Measurements from ENCODE around the gene C20orf204.

Gene C20orf204

DNA sequence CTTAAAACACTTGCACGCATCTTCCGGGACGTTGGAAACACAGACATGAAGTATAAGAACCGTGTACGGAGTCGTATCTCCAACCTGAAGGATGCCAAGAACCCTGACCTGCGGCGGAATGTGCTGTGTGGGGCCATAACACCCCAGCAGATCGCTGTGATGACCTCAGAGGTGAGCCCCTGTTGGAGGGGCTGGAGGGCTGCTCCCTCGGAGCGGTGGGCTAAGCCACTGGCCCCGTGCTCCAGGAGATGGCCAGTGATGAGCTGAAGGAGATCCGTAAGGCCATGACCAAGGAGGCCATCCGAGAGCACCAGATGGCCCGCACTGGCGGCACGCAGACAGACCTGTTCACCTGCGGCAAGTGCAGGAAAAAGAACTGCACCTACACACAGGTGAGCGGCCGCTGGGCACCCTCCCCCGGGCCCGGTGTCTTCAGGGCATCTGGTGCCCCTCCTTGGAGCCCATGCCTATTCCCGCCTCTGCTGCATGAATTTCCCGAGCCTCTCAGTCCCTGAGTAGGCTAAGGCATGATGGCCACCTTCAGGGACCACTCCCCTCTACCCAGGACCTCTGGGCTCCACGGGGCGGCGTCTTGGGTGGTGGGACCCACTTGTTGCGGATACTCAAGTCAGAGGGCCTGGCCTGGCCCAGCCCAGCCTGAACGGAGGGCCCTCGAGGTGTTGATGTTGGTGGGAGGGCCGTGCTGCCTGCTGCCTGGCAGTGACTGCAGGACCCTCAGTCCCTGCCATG, 34.4 kb downstream of the C20orf204 start:
- no peak for TF ChIP-seq TCF12 (IDR thresholded peaks at IDR 0.05; ENCODE audit: low read depth)
- TF ChIP-seq YY1 (IDR thresholded peaks at IDR 0.05; ENCODE audit: low read depth): no peak
- TF ChIP-seq, protein P1, sequence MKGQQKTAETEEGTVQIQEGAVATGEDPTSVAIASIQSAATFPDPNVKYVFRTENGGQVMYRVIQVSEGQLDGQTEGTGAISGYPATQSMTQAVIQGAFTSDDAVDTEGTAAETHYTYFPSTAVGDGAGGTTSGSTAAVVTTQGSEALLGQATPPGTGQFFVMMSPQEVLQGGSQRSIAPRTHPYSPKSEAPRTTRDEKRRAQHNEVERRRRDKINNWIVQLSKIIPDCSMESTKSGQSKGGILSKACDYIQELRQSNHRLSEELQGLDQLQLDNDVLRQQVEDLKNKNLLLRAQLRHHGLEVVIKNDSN (IDR thresholded peaks at IDR 0.05): no peak
- no peak for TF ChIP-seq CEBPB (IDR thresholded peaks at IDR 0.05)
- no peak for TF ChIP-seq TAF1 (IDR thresholded peaks at IDR 0.05; ENCODE audit: low read depth)
- TF ChIP-seq, protein P2, sequence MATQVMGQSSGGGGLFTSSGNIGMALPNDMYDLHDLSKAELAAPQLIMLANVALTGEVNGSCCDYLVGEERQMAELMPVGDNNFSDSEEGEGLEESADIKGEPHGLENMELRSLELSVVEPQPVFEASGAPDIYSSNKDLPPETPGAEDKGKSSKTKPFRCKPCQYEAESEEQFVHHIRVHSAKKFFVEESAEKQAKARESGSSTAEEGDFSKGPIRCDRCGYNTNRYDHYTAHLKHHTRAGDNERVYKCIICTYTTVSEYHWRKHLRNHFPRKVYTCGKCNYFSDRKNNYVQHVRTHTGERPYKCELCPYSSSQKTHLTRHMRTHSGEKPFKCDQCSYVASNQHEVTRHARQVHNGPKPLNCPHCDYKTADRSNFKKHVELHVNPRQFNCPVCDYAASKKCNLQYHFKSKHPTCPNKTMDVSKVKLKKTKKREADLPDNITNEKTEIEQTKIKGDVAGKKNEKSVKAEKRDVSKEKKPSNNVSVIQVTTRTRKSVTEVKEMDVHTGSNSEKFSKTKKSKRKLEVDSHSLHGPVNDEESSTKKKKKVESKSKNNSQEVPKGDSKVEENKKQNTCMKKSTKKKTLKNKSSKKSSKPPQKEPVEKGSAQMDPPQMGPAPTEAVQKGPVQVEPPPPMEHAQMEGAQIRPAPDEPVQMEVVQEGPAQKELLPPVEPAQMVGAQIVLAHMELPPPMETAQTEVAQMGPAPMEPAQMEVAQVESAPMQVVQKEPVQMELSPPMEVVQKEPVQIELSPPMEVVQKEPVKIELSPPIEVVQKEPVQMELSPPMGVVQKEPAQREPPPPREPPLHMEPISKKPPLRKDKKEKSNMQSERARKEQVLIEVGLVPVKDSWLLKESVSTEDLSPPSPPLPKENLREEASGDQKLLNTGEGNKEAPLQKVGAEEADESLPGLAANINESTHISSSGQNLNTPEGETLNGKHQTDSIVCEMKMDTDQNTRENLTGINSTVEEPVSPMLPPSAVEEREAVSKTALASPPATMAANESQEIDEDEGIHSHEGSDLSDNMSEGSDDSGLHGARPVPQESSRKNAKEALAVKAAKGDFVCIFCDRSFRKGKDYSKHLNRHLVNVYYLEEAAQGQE (IDR thresholded peaks at IDR 0.05; ENCODE audit: low read depth): no peak
- no peak for TF ChIP-seq ZBTB7A (IDR thresholded peaks at IDR 0.05; ENCODE audit: low read depth)
- TF ChIP-seq EP300 (IDR thresholded peaks at IDR 0.05; ENCODE audit: borderline replicate concordance): no peak
- TF ChIP-seq TEAD4 (IDR thresholded peaks at IDR 0.05): no peak
- TF ChIP-seq, protein P3, sequence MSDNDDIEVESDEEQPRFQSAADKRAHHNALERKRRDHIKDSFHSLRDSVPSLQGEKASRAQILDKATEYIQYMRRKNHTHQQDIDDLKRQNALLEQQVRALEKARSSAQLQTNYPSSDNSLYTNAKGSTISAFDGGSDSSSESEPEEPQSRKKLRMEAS (IDR thresholded peaks at IDR 0.05): no peak
- no peak for TF ChIP-seq EGR1 (IDR thresholded peaks at IDR 0.05)
- TF ChIP-seq NFIC (IDR thresholded peaks at IDR 0.05): no peak
- no peak for TF ChIP-seq RAD21 (IDR thresholded peaks at IDR 0.05; ENCODE audit: low read depth)
- no peak for TF ChIP-seq FOXM1 (IDR thresholded peaks at IDR 0.05; ENCODE audit: borderline replicate concordance, low read depth)
- no peak for TF ChIP-seq CREB1 (IDR thresholded peaks at IDR 0.05; ENCODE audit: low read depth)

DNA sequence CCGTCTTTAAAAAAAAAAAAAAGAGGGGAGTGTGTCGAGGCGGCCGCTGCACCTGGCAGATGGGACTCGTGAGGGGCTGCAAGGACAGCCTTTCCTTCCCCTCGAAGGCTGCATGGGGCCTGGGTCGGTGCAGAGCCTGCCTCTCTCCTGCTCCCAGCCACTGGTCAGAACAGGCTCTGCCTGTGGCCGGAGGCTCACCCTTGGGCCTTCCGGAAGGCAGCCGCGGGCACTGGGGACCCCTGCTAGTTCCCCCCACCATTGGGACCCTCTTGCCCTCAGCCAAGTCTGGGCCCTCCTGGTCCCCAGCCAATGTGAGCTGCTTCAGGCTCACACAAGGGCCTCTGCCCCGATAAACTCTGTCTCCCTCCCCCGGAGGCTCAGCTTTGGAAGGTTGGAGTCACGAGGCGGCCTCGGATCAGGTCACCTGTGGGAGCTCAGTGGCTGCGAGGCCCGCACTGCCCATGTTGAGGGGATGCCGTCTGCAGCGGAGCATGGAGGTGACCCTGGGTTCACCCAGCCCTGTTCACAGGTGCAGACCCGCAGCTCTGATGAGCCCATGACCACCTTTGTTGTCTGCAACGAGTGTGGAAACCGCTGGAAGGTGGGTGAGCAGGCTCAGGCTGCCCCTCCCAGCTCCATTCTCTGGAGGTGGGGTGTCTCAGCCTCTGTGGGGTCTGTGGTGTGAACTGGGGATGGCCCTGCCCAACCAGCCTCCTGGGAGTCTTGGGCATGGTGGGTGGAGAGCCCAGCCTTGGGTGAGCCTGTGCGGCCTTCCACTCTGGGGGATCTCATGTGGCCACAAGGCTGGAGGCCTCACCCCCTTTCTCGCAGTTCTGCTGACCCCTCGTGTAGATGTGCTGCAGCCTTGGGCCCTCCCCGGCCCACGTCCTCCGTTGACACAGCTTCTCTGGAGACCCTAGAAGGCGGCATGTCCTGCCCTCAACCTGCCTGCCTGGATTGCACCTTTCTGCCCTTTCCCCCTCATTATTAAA, 35.7 kb downstream of the C20orf204 start:
- TF ChIP-seq, protein P3 (IDR thresholded peaks at IDR 0.05): no peak
- no peak for TF ChIP-seq FOXM1 (IDR thresholded peaks at IDR 0.05; ENCODE audit: borderline replicate concordance, low read depth)
- no peak for TF ChIP-seq CREB1 (IDR thresholded peaks at IDR 0.05; ENCODE audit: low read depth)
- TF ChIP-seq, protein P1 (IDR thresholded peaks at IDR 0.05): no peak
- no peak for TF ChIP-seq ZBTB7A (IDR thresholded peaks at IDR 0.05; ENCODE audit: low read depth)

DNA sequence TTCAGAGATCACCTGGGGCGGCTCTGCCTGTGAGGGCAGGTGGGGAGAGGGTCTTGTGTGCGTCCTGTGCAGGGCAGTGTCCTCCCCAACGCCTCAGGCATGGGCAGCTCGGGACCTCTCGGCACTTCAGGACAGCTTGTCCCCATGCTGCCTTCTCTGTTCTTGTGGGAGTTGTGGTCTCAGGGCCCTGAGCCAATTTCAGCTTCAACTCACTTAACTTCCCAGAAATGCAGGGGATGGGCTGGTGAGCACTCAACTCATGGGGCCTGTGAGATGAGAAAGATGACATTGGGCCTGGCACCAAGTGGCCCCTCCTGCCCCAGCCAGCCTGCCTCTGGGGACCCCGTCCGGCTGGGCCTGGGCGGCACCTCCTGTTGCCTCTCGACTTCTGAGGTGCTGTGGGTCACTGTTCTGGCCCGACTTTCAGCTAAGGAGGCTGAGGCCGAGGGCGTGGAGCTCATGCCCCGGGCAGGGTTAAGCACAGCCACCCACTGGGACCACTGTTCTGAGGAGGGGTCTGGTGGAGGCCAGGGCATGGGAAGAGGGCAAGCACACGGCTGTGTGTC, 36.6 kb downstream of the C20orf204 start:
- TF ChIP-seq FOXM1 (IDR thresholded peaks at IDR 0.05; ENCODE audit: borderline replicate concordance, low read depth) (no peak), CREB1 (IDR thresholded peaks at IDR 0.05; ENCODE audit: low read depth) (no peak), TAF1 (IDR thresholded peaks at IDR 0.05; ENCODE audit: low read depth) (no peak), TCF12 (IDR thresholded peaks at IDR 0.05; ENCODE audit: low read depth) (no peak), NFIC (IDR thresholded peaks at IDR 0.05) (no peak)
- TF ChIP-seq, protein P3 (IDR thresholded peaks at IDR 0.05): no peak

DNA sequence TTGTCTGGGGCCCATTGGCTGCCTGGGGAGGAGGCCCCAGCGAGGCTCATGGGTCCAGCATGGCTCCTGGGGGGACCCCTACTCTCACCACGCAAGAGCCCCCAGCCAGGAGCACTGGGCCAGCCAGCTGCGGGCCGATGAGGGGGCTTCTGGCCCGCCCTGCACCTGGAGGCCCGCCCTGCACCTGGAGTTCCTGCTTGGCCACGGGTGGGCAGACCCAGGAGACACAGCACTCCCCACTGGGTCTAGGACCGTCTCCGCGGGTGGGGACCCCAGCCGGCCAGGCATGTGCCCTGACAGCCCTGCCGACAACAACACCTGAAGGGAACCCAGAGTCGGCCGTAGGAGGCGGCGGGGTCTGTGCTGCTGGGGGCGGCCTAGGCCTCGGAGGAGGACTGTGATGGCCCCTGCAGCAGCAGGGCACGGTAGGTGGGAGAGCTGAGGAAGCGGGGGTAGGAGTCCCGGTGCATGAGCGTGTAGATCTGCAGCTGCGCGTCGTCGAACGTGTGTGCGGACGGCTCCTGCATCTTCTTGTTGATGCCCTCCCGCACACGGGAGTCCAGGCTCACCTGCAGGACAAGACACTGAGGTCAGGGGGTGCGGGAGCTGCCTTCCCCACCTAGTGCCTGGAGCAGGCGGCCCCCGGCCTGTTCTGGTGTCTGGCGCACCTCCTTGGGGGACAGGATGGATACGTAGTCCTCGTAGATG, 37.6 kb downstream of the C20orf204 start:
- TF ChIP-seq EP300 (IDR thresholded peaks at IDR 0.05; ENCODE audit: borderline replicate concordance) (no peak), RAD21 (IDR thresholded peaks at IDR 0.05; ENCODE audit: low read depth) (no peak), TCF12 (IDR thresholded peaks at IDR 0.05; ENCODE audit: low read depth) (no peak), TEAD4 (IDR thresholded peaks at IDR 0.05) (no peak), TAF1 (IDR thresholded peaks at IDR 0.05; ENCODE audit: low read depth) (no peak), YY1 (IDR thresholded peaks at IDR 0.05; ENCODE audit: low read depth) (no peak), ZBTB7A (IDR thresholded peaks at IDR 0.05; ENCODE audit: low read depth) (no peak), NFIC (IDR thresholded peaks at IDR 0.05) (no peak), CEBPB (IDR thresholded peaks at IDR 0.05) (no peak), FOXM1 (IDR thresholded peaks at IDR 0.05; ENCODE audit: borderline replicate concordance, low read depth) (no peak)
- TF ChIP-seq, protein P3 (IDR thresholded peaks at IDR 0.05): no peak
- TF ChIP-seq, protein P1 (IDR thresholded peaks at IDR 0.05): no peak
- TF ChIP-seq, protein P2 (IDR thresholded peaks at IDR 0.05; ENCODE audit: low read depth): no peak
